IPS-11a (cell line): ENCODE results near the gene DIABLO.
"Not testable (repeated sequence)": the region's sequence is repeated elsewhere in the genome, so short reads cannot be mapped to it uniquely, and the experiment has no call there.

Experiments
- H3K4me3 ChIP-seq: one replicate; pipeline ENCODE4 v1.5.1; 2013; ENCODE audit warnings: low read depth, low read length, control low read depth

The DIABLO gene

DNA sequence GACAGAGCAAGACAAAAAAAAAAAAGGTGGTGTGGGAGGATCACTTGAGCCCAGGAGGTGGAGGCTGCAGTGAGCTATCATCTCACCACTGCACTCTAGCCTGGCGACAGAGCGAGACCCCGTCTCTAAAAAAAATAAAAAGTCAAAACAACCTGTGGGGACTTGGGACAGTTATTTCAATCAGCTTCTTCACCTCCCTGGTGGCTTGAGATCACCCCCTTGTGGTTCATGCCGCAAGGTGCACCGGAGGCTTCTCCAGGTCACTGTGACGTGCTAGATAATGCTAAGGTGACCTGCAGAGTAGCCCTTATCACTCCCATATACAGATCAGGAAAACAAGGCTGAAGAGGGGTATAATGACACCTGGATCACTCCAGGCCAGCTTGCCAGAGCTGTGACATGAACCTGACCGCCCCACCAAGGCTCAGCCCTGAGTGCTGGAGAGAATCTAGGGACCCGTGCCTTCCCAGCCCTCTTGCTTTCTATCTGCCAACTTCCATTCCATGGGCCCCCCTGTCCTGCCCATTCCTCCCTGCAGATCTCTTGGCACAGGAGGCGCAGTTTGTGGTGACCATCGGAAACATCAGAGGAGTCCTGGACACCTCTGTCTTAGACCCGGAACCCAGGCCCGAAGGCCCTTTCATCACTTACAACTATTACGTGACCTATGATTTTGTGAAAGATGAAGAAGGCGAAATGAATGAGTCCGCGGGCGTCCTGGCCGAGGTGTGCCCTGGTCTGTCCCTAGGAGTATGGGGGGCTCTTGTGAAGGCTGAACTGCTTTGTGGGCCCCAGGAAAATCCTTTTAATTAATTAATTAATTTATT lies 34.8 kb downstream of the DIABLO start:
- H3K4me3 ChIP-seq: no peak overlapping the region

DNA sequence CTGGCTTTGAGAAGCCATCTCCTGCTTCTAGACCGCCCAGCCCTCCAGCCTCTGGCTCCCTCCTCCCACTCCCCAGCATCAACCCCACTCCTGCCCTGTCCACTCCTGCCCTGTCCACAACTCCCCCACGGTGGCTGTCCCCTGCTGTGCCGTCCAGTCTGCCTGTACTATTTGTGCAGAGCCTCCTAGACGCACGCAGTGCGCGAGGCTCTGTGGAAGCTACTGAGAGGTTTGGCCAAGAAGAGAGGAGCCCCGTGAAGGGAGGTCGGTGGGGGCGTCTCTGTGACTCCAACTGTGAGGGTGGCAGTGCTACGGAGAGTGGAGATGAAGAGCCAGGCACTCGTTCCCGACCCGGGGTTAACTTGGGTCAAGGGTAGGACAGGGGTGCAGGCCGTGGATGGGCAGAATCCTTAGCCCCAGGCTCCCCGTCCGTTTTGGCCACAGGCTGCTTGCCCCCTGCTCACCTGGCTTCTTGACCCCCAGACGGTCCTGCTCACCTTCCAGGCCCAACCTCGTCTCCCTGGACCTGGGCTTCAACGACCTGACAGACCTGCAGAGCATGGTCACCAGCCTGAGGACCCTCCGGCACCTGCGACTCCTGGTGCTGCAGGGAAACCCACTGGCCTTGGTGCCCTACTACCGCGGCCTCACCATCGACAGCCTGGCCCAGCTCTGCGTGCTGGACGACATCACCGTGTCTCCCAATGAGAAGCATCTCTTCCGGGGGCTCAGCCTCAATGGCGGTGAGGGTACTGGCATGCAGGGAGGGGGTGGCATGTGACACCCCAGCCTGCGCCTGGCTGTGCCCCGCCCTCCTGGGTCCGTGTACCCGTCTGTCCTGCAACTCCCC lies 36.0 kb downstream of the DIABLO start:
- H3K4me3 ChIP-seq: no peak overlapping the region

DNA sequence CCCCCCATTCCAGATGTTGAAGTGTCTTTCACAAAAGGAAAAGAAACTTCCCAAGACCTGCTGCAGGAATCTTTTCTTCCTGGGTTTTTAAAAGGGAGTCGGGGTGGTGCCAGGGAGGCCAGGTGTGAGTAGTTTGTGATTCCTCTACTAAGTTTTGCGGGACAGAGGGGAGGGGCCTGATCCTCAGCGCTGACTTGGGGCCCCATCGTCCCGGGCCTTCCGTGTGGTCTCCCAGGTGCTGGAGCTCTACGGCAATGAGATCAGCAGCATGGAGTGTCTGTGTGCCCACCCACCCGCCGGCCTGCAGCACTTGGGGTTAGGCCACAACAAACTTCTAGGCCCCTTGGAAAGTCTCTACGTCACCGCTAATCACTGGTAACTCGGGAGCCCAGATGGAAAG lies 38.4 kb downstream of the DIABLO start:
- no peak overlapping the region for H3K4me3 ChIP-seq

DNA sequence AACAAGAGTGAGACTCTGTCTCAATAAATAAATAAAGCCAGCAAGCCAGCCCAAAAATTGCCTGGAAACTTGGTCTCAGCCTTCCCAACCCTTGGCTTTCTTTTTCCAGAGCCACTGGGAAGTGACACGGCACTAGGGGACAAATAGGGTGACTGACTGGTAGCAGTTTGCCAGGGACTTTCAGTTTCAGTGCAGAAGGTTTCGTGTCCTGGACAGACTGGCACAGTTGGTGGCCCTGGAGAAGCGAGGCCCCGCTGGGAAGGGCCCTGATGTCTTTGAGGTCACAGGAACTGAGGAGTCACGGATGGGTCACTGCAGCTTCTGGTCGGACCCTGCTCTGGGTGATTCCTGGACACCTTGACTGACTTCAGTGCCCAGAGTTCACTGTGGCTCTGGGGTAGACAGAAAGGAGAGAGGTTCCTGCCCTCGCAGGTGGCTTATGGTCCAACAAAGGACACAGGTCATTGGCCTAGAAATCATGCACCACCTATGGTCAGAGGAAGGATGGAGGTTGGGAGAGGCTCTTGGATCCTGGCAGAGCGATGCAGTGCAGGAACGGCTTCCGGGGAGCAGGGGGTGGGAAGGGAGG lies 40.3 kb downstream of the DIABLO start:
- no peak overlapping the region for H3K4me3 ChIP-seq

DNA sequence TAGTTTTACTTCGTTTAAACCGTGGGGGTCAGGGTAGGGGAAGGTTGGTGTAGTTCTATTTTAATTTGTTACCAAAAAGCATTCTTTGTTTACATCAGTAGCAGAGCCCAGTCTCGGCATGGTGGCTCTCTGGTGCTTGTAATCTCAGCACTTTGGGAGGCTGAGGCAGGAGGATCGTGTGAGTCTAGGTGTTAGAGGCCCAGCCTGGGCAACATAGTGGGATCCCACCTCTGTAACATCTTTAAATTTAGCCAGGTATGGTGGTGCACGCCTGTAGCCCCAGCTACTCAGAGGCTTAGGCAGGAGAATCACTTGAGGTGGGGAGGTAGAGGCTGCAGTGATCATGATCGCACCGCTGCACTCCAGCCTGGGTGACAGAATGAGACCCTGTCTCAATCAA lies 40.8 kb downstream of the DIABLO start:
- H3K4me3 ChIP-seq: no peak overlapping the region

DNA sequence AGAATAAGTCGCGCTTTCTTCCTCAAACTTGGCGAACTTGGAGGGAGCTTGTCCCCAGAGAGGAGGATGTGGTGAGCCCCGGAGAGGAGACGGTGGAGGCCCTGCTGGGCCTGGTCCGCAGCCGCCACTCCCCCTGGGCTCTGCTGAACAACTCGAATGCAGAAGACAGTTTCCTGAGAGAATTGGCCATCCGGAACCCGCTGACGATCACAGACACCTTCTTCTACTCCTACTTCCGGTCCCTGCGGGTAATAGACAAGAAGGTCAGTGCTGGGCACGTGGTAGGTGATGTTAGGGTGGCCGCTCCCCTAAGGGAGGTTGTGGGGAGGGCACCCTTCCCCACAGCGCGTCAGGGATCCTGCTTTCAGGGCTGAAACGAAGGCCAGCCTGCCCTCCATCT lies 41.3 kb downstream of the DIABLO start:
- H3K4me3 ChIP-seq: no peak overlapping the region

DNA sequence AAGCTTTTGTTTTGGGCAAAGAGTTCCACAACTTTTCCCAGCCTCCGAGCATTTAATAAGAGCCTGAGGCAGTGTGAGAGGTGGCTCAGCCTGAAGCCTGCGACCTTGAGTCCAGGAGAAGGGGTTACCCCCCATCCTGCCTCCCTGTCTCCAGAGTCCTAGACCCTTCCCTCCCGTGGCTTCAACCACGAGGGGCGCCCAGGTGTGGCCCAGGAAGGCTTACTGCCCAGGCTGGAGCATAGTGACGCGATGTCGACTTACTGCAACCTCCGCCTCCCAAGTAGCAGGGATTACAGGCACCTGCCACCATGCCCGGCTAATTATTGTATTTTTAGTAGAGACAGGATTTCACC lies 42.3 kb downstream of the DIABLO start:
- H3K4me3 ChIP-seq: peak overlapping the region; percentile 45

DNA sequence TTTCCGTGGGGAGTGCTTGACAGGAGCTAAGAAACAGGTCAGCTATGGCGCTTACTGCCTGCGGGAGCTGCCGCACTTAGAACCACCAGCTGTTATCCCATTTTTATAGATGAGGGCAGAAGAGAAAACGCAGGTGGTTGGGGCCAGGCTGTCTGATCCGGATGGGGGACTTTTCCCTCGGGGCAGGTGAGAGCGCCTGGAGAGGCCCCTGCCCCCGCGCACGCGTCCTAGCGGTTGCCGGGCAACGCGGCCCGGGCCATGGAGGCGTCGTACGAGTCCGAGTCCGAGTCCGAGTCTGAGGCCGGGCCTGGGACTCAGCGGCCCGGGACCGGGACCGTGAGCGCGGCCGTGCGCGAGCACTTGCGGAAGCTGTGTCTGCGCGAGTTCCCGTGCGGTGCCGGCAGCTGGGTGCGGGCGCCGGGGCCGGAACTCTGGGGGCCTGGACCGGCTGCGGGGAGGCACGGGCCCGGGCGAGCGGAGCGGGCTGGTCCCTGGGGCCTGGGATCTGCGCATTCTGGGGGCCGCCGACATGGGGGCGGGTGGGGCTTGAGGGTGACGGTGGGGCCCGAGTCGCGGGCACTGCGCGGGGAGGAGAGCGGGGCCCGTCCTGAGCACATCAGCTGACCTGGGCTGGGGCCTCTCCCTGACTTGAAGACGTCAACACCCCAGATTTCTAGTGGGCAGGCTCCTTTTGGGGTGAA lies 42.8 kb downstream of the DIABLO start, which contains the start of gene LRRC43:
LRRC43 (plus strand) TSS at position 237 of the 701 bp plus-strand sequence; CDS start at position 259, 22 bp downstream.
- H3K4me3 ChIP-seq: peak within 1 kb of the TSS; percentile 45

DNA sequence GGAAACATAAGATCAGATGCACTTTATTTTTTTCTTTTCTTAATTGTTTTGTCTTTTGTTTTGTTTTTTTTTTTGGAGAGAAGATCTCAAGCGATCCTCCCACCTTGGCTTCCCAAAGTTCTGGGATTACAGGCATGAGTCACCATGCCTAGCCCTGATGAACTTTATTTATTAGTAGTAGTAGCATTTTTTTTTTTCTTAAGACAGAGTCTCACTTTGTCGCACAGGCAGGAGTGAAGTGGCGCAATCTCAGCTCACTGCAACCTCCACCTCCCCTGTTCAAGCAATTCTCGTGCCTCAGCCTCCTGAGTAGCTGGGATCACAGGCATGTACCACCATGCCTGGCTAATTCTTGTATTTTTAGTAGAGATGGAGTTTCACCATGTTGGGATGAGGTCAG lies 49.4 kb downstream of the DIABLO start:
- not testable (repeated sequence) for H3K4me3 ChIP-seq

DNA sequence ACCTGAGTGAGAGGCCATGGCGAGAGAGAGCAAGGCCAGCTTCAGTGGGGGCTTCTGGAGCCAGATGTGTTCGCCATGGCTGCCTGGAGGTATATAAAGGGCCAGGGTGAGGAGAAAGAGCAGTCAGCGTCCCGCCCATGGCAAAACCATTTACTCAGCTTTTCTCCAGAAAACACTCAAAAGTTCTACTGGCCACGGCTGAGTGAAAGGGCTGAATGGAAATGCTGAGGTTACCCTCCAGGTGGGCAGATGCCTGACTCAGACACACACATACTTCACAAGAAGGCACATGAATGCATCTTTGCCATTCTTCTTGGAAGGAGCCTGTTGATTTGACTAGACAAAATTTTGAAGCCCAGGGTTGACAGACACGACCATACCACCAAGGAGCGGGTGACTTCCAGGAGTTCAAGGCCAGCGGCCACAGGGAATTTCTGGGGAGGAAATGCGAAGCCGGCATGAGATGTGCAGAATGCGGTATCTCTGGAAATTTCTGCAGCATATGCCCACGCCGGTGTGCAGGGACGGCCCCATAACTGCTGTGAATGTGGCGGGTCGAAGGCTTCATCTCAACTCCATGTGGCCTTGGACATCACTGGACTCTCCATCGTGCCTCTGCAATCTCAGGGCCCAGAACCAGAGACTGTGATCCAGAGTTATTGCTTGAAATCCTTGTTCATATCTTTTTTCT lies 51.6 kb downstream of the DIABLO start, which contains the start of gene IL31:
IL31 (minus strand) TSS at position 67 of the 691 bp plus-strand sequence; CDS start at position 18, 49 bp downstream.
- H3K4me3 ChIP-seq: no peak within 1 kb of the TSS

DNA sequence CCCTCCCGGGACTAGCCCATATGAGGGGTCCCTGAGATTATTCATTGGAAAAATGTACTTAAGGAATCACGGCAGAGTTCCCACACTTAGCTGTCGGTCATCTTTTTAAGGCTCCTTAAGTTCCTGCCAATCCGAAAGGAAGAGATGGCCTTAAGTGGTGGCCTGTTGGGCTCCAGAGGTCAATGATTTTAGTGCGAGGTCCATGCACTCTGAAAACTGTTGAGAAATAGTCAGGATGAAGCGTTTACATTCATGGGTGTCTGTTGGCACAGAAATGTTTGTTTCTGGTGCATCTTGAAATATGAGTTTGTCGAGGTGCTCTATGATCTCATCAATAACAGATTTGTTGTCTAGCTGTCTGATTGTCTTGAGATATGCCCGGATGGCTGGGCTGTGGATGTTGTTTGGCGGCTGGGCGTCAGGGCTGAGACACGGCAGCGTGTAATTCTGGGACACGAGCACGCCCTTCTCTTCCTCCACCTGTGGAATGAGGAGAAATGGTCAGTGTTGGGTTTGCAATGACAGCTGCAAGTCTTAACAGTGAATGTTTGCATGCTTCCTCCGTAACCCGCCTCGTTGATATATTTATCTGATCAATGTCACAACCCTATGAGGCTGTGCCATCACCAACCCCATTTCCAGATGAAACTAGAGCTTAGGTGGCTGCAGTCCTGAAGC lies 53.5 kb downstream of the DIABLO start:
- H3K4me3 ChIP-seq: no peak overlapping the region

DNA sequence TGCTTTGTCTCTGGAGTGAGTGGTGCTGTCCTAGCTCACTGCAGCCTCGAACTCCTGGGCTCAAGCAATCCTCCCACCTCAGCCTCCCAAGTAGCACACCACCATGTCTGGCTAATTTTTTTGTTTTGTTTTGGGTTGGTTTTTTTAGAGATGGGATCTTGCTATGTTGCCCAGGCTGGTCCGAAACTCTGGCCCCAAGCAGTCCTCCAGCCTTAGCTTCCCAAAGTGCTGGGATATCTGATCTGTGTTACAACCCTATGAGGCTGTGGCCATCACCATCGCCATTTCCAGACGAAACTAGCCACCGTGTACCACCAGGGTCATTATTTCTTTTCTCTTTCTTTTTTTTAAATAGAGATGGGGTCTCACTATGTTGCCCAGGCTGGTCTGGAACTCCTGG lies 54.5 kb downstream of the DIABLO start:
- H3K4me3 ChIP-seq: no peak overlapping the region

DNA sequence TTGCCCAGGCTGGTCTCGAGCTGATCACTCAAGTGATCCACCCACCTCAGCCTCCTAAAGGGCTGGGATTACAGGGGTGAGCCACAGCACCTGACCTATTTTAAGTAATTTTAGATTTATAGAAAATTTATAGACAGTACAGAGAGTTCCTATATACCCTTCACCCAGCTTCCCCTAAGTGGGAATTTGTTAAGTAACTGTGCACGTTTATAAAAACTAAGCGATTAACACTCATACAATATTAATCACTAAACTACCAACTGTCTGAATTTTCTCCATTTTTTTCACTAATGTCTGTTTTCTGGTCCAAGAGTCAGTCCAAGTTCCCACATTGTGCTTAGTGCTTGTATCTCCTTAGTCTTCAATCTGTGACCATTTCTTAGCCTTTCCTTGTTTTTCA lies 57.4 kb downstream of the DIABLO start:
- H3K4me3 ChIP-seq: no peak overlapping the region

DNA sequence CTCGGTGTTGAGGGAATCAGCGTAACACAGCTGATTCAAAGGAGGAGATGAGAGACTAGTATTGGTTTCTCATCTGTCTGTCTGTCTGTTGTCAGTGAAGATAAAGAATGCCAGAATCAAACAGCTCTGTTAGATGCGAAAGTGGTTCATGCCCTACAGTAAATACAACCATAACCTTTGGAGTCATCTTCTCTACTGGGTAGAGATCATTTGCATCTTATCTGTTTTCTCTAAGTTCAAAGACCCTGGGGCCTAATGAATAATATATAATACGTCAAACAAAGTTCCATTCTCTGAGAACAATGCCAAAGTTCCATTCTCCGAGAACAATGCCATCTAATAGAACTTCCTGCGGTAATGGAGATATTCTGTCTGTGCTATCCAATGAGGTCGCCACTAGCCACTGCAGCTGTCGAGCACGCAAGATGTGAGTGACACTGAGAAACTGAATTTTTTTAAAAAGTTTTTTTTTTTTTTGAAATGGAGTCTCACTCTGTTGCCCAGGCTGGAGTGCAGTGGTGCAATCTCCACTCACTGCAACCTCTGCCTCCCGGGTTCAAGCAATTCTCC lies 58.4 kb downstream of the DIABLO start:
- H3K4me3 ChIP-seq: no peak overlapping the region

DNA sequence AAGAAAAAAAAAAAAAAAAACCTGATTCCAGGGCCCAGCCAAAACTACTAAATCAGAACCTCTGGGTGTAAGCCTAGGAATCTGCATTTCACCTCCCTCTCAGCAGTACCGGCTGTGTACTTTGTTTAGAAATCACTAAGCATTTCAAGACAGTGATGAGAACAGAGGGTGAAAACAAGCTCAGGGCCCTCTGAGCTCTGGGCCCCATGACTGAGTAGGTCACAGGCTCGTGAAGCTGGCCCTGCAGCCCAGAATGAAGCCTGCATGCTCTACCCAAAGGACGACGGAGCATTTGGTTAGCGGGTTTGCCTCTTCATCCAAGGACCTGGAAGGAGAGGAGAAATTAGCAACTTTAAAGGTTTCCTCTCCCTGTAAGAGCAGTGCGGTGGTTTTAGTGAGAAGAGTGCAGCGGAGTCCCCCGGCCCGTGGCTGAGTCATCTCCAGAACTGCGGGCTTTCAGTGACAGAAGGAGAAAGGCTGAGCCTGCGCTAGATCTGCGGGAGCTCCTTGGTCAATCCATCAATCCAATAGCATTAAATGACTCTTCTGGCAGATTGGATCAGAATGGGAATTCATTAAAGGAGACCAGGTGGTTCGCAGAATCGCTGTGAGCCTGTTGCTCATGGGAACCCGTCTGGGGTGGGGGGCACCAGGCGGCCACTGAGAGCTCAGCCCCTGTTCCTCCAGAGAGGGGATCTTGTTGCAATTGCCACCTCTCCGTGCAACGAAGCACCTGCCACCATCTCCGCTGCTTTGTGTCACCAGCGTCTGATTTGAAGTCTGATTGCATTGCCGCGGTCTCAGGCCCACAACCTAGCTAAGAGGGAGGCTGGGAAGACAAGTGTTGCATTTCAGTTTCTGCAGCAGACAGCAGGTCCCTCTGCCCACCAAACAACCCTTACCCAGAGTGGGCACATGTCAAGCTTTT lies 59.2 kb downstream of the DIABLO start:
- no peak overlapping the region for H3K4me3 ChIP-seq

DNA sequence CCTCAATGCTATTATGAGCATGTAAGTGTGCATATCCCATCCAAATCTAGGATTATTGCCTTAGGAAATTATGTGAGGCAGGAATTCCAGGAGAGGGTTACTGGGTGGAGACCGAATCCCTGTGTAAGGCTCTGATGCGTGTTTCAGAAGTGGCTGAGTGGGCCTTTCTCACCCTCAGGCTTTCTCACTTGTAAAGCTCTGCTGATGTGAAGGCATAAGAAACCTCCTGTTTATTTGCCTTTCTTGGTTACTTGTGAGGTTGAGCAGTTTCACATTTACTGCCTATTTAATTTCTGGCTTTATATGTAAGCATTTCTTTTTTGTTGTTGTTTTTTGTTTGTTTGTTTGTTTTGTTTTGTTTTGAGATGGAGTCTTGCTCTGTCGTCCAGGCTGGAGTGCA lies 62.9 kb downstream of the DIABLO start:
- H3K4me3 ChIP-seq: no peak overlapping the region

DNA sequence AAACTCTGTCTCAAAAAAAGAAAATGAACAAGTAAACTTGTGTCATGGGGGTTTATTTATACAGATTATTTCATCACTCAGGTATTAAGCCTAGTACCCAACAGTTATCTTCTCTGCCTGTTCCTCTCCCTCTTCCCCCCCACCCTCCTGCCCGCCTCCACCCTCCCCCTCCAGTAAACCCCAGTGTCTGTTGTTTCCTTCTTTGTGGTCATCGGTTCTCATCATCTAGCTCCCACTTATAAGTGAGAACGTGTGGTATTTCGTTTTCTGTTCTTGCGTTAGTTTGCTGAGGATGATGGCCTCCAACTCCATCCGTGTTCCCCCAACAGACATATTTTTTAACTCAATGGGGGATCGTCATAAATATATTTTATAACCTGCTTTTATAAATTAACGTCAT lies 64.2 kb downstream of the DIABLO start:
- H3K4me3 ChIP-seq: no peak overlapping the region

DNA sequence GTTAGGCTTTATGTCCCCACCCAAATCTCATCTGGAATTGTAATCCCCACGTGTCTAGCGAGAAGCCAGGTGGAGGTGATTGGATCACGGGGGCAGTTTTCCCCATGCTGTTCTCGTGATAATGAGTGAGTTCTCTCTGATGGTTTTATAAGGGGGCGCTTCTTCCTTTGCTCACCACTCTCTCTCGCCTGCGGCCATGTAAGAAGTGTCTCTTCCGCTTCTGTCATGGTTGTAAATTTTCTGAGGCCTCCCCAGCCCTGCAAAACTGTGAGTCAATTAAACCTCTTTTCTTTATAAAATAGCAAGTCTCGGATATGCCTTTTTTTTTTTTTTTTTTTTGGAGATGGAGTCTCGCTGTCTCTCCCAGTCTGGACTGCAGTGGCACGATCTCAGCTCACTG lies 65.1 kb downstream of the DIABLO start:
- no peak overlapping the region for H3K4me3 ChIP-seq
